Adrenal gland (tissue), 5 donors: Measurements from ENCODE around the gene ICAM5.

Experiments used
- CTCF ChIP-seq, 6 experiments: fragments of 450-650 bp in 4 of 6; fragments of 200-600 bp in 2 of 6; sonication (generic) in 1 of 6; IDR thresholded peaks; 1 replicate in 5 of 6; 2 replicates in 1 of 6; pipeline versions ENCODE4 v1.5.1 to v1.8.0; 2016 to 2021; ENCODE audit warnings: antibody characterized with exemption in 6 of 6, mild to moderate bottlenecking in 2 of 6, moderate library complexity in 1 of 6
- POLR2A ChIP-seq, 2 donors: fragments of 450-650 bp; IDR thresholded peaks; one replicate each; pipeline ENCODE4 v1.6.1; 2017; ENCODE audit warnings: antibody characterized with exemption in 2 of 2, mild to moderate bottlenecking in 2 of 2, moderate library complexity in 1 of 2
- donor health status: DM: no; HTN: no; CAD: no.

GRCh38 chr19:10309423-10309822 is 19.7 kb downstream of the ICAM5 start, which contains the start of gene ZGLP1:
- TF ChIP-seq POLR2A (IDR thresholded peaks at IDR 0.05) (no peak), CTCF (IDR thresholded peaks at IDR 0.05) (no peak)
